Kidney (tissue), 14 donors: ENCODE results near the gene PEX13. TPM values are rescaled to one million over a fixed set of nuclear protein-coding genes. Genes with fewer than 3 reads are reported as not detected.
"Not testable (repeated sequence)": the region's sequence is repeated elsewhere in the genome, so short reads cannot be mapped to it uniquely, and the experiment has no call there.

Experiments
- DNase-seq, 5 donors: peaks; one replicate each; pipeline ENCODE4 v3.0.0-alpha.2; 2013 to 2020
- FAIRE-seq: peaks from 2 replicates; lab custom pipeline; 2012; peaks lifted over from hg19 to GRCh38; lab: Jason Lieb, UNC
- H3K27ac ChIP-seq, 2 donors: one replicate each; pipeline ENCODE4 v1.7.0; 2013; ENCODE audit warnings: low read depth in 2 of 2, low read length in 2 of 2, inconsistent platforms in 1 of 2
- H3K27me3 ChIP-seq: one replicate; pipeline ENCODE4 v1.7.1; 2013; ENCODE audit warnings: low read length, inconsistent platforms; ENCODE audit not compliant: control insufficient read depth, insufficient read depth
- H3K36me3 ChIP-seq, 3 donors: one replicate each; pipeline versions ENCODE4 v1.7.0 to v1.7.1; 2013; ENCODE audit warnings: low read length in 3 of 3, control low read depth in 1 of 3, inconsistent platforms in 1 of 3; ENCODE audit not compliant: insufficient read depth in 3 of 3, control insufficient read depth in 2 of 3
- H3K4me1 ChIP-seq, 3 donors: one replicate each; pipeline versions ENCODE4 v1.7.0 to v1.7.1; 2013; ENCODE audit warnings: low read length in 3 of 3, inconsistent platforms in 1 of 3, low read depth in 1 of 3; ENCODE audit not compliant: control insufficient read depth in 2 of 3, insufficient read depth in 2 of 3
- H3K4me3 ChIP-seq, 3 donors: one replicate each; pipeline versions ENCODE4 v1.7.0 to v1.8.1; 2013; ENCODE audit warnings: low read length in 3 of 3, control low read depth in 1 of 3, inconsistent platforms in 1 of 3
- H3K9ac ChIP-seq, 3 donors: one replicate each; pipeline versions ENCODE4 v1.7.0 to v1.7.1; 2013; ENCODE audit warnings: low read length in 3 of 3, control low read depth in 1 of 3, inconsistent platforms in 1 of 3
- H3K9me3 ChIP-seq, 3 donors: one replicate each; pipeline versions ENCODE4 v1.7.0 to v1.7.1; 2013; ENCODE audit warnings: low read length in 3 of 3, control low read depth in 1 of 3, inconsistent platforms in 1 of 3; ENCODE audit not compliant: control insufficient read depth in 2 of 3, insufficient read depth in 1 of 3
- intact Hi-C: fragments of 100-400 bp; cut with DNase I; formaldehyde crosslinking; loops from one replicate; pipeline ENCODE4 v1.11.1; 2022
- polyA plus RNA-seq: library from polyadenylated mRNA; stranded (reverse); fragments of 350-450 nt; fragmentation: Illumina TruSeq; extraction: RNeasy Lipid Tissue Mini Kit (QIAGEN cat#74804); gene quantifications from one replicate; pipeline ENCODE4 v1.2.3, GENCODE V29; 2014; ENCODE audit warnings: low read depth, low replicate concordance; ENCODE audit not compliant: insufficient read depth
- total RNA-seq: library from RNA; stranded (reverse); fragmentation: NEBNext Ultra II Directional; extraction: Animal tissue kit (Norgen Biotek cat#: 25700); gene quantifications from one replicate; pipeline ENCODE4 v1.2.1, GENCODE V29; 2021
- TF ChIP-seq, protein P1 (sequence below): IDR thresholded peaks from 3 replicates; pipeline ENCODE4 v1.5.1; 2012; ENCODE audit warnings: mild to moderate bottlenecking, moderate library complexity, borderline replicate concordance; ENCODE audit not compliant: insufficient read depth; ENCODE audit errors: extremely low read depth
- donor health status: control.
- donor health status: control.
- donor health status: control.
- donor health status: control.
- donor health status: control.
- donor health status: DM: yes; HTN: yes; CAD: no.
- donor health status: Normal renal cell carcinoma (clear cell type).

PEX13 gene
- total and polyA plus RNA-seq, 2 donors from 2014 or later = 12.7 to 22.5 TPM

DNA sequence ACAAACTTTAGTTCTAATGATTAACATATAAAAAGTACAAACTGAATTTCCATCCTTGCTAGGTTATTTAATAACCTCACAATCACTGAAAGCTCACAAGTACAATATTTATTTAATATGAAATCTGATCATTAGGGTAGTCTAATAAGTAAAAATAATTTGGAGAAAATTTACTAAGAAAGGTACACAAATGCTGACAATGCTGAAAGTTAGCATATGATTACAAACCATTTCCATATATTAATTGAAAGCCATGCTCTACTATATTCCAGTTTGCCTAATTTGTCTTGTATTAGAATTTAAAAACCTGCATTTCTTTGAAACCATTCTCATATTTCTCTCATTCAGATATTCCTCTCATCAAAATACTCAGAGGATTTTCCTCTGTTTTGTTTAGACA is 8.2 kb upstream of the PEX13 start:
- no peak for DNase-seq
- Histone ChIP-seq H3K36me3 (no peaks in the 10 kb centered on the region), H3K9ac (no peak overlapping the region), H3K27me3 (no peaks in the 10 kb centered on the region), H3K9me3 (no peaks in the 10 kb centered on the region), H3K4me3 (no peak overlapping the region), H3K4me1 (no peaks in the 10 kb centered on the region), H3K27ac (no peak overlapping the region)
- intact Hi-C loops = no loop called here
- TF ChIP-seq, protein P1, sequence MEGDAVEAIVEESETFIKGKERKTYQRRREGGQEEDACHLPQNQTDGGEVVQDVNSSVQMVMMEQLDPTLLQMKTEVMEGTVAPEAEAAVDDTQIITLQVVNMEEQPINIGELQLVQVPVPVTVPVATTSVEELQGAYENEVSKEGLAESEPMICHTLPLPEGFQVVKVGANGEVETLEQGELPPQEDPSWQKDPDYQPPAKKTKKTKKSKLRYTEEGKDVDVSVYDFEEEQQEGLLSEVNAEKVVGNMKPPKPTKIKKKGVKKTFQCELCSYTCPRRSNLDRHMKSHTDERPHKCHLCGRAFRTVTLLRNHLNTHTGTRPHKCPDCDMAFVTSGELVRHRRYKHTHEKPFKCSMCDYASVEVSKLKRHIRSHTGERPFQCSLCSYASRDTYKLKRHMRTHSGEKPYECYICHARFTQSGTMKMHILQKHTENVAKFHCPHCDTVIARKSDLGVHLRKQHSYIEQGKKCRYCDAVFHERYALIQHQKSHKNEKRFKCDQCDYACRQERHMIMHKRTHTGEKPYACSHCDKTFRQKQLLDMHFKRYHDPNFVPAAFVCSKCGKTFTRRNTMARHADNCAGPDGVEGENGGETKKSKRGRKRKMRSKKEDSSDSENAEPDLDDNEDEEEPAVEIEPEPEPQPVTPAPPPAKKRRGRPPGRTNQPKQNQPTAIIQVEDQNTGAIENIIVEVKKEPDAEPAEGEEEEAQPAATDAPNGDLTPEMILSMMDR = no peak
- peak; percentile 39 for FAIRE-seq

GRCh38 chr2:61011678-61012077 is 5.8 kb upstream of the PEX13 start:
- Histone ChIP-seq H3K27me3 (no peaks in the 10 kb centered on the region), H3K36me3 (no peaks in the 10 kb centered on the region), H3K9ac (no peak overlapping the region), H3K4me3 (no peak overlapping the region), H3K9me3 (no peaks in the 10 kb centered on the region), H3K27ac (no peak overlapping the region), H3K4me1 (no peaks in the 10 kb centered on the region)
- intact Hi-C loops = no loop called here
- TF ChIP-seq, protein P1 = no peak
- no peak for DNase-seq
- no peak for FAIRE-seq

- FAIRE-seq, intact Hi-C loops, H3K4me1 ChIP-seq, H3K9ac ChIP-seq, H3K27me3 ChIP-seq, H3K4me3 ChIP-seq, H3K27ac ChIP-seq, H3K36me3 ChIP-seq, H3K9me3 ChIP-seq, DNase-seq: not testable (repeated sequence)
Observed at GRCh38 chr2:61012303-61012702, 5.2 kb upstream of the PEX13 start.

- Histone ChIP-seq H3K36me3 (no peaks in the 10 kb centered on the region), H3K4me3 (no peak overlapping the region), H3K9ac (no peak overlapping the region), H3K27me3 (no peaks in the 10 kb centered on the region), H3K27ac (no peak overlapping the region), H3K9me3 (no peaks in the 10 kb centered on the region), H3K4me1 (no peaks in the 10 kb centered on the region)
- TF ChIP-seq, protein P1 = no peak
- FAIRE-seq = no peak
- DNase-seq = no peak
- intact Hi-C loops = no loop called here
Observed at GRCh38 chr2:61013382-61013781, 4.1 kb upstream of the PEX13 start.
